Heart left ventricle (tissue), 13 donors: ENCODE measurements around the gene TTLL10.

Experiments
- CTCF ChIP-seq, 12 donors: fragments of 200-600 bp; sonication (generic) in 4 of 12; IDR thresholded peaks; one replicate each; pipeline versions ENCODE4 v1.5.0 to v1.8.0; 2018 to 2022; ENCODE audit warnings: antibody characterized with exemption in 12 of 12, mild to moderate bottlenecking in 5 of 12
- POLR2A ChIP-seq, 2 donors: fragments of 450-650 bp; IDR thresholded peaks; one replicate each; pipeline ENCODE4 v1.6.1; 2017; ENCODE audit warnings: antibody characterized with exemption in 2 of 2, mild to moderate bottlenecking in 2 of 2, moderate library complexity in 2 of 2
- donor health status: ischemic (EF 13 %, LVEDD 7.1; RV severe dilation, severe dysfunction).
- donor health status: DM: no; HTN: yes; CAD: no.
- donor health status: DM: no; HTN: no; CAD: no.
- donor health status: ischemic (EF 25% LVEDD 6.9; RV normal size, moderate dysfunction).
- donor health status: ischemic (EF 25% LVEDD 5.7; RV mildly dilated, moderate dysfunction).
- donor health status: ischemic (EF 35%, LVEDD 5.7; RV mildly dilated, moderate dysfunction).
- donor health status: nonischemic (EF 11% LVEDD 7.7; RV severe dilation, severe dysfunction).
- donor health status: DM: yes; HTN: yes; CAD: no.
- donor health status: PGD.
- donor health status: ischemic (EF 29% LVEDD 5.4; RV normal size, mild dysfunction).
- donor health status: nonischemic (EF 23%, LVEDD 6.1; RV moderate dilation, normal function).

GRCh38 chr1:1220197-1220596, 46.5 kb downstream of the TTLL10 start:
- TF ChIP-seq CTCF (IDR thresholded peaks at IDR 0.05) = no peak
- TF ChIP-seq POLR2A (IDR thresholded peaks at IDR 0.05) = no peak
